ENCODE data around the gene ZBTB20.

The ZBTB20 gene

DNA sequence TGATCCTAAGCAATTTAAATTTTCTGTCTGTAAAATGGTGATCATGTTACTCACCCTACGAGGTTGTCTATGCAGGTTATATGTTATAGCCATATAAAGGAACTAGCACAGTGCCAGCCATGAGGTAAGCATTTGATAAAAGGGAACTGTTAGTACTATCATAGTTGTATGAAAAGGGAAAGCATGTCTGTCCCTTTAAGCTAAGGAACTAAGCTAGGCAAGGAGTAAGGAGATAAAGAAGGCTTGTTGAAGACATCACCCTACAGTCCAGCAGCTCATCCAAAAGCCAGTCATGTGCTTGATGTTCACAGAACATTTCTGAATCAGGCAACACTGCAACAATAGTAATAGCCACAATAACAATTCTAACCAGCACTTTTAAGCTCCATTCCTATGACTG, 243.9 kb downstream of the ZBTB20 start:
- peak; percentile 2 for DNase-seq

DNA sequence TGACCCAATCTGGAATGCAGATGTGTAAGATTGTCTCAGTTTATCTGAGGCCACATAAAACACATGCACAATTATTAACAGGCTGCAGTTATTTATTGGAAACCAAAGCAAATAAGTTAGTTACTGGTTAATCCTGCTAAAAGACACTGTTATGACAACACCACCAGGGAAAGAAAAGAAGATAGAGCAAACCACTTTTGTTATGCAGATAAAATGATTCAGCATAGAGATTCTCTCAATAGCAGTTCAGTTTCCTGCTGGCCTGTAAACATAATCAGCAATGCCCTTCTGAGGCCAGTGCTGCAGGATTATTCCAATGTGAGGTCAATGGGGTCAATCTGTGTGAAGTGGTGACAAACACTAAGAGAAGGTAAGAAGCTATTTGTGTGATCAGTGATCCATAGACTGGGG, 244.4 kb downstream of the ZBTB20 start:
- DNase-seq, result no peak

DNA sequence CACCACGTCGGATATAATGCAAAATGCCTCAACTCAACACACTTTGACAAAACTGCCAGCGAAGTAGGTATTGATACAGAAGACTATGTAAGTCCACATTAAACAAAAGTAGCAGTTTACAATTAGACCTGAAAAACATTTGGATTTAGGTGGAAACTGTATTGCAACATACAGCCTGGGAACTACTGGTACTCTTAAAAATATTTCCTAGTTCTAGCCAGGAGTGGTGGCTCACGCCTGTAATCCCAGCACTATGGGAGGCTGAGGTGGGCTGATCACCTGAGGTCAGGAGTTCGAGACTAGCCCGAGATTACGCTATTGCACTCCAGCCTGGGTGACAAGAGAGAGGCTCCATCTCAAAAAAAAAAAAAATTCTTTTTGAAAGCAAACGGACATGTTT, 246.2 kb downstream of the ZBTB20 start:
- no peak for DNase-seq

DNA sequence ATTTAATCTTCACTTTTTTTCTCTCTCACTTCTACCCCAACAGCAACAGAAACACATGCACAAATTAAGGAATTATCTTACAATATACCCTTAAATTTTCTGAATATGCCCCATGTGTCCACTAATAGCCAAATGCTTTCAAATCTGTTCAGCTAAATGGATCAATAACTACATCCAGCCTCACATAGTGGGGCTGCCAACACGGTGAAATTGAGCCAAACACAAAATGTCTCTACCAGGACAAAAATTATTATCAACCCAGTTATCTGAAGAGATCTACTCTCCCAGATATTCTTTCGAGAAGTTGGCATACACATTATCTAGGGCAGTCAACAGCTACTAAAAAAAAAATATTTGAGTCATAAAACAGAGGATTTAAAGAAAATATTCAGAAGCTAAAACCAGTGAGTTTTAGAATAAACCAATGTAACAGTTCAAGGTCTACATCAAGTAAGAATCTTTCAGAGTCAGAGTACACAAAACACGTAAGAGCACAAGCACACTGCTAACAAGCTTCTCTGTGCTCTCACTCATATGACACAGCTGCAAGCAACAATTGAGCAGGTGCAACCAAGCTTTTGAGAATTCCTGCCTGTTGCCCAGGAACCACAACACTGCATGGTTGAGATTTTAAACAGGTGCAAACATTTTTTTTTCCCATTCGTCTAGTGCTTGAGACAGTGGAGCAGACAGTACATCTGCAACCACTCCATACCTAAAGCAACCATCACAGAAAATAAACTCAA, 247.7 kb downstream of the ZBTB20 start:
- no peak for DNase-seq

DNA sequence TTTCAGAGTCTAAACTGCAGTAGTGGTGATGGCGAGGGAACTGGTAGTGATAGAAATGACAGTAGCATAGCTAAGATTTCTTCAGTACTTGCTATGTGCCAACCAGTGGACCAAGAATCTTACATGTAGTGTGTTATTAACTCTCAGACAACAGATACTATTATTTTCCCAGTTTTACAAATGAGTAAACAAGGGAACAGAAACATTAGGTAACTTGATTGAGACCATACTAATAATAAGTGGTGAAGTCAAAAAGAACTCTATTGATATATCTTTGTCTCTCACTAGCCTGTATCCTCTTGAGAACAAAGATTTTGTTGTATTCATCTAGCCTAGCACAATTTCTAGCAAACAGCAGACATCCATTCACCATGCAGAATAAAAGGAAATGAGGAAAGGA, 250.1 kb downstream of the ZBTB20 start:
- no peak for DNase-seq

DNA sequence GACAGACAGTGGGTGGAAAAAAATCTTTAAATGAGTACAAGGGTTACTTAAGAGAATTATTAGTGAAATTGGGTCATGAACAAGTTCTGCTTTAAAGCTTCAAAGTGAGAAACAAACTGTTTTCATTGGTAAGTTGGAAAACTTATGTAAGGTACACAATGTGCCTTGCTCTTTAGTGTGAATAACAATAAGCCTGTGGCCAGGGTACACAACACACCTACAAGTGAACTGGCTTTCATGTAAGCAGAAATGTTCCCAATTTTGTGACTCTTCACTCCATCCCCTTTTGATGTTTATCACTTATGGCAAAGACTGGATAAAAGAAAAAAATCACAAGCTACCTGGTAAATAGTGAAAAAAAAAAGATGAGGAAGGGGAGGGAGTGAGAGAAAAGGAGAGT, 253.7 kb downstream of the ZBTB20 start:
- DNase-seq, result no peak

DNA sequence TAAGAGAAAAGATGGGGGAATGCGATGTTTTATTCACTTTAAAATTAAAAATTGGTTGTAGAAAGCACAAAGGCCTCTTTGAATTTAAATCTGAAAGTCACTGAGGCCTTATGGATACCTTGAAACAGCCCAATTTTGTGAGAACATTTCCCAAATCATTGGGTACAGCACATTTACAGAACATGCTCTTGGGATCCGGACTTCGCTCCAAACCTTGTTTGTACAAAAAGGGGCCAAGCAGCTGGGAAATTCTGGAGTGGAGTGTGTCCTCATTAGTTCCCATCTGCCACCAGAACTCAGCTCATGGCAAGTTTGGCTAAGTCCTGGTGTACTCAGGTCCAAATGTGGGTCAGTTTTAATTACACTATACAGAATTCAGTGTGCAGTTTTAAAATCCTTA, 254.2 kb downstream of the ZBTB20 start:
- DNase-seq, result no peak

DNA sequence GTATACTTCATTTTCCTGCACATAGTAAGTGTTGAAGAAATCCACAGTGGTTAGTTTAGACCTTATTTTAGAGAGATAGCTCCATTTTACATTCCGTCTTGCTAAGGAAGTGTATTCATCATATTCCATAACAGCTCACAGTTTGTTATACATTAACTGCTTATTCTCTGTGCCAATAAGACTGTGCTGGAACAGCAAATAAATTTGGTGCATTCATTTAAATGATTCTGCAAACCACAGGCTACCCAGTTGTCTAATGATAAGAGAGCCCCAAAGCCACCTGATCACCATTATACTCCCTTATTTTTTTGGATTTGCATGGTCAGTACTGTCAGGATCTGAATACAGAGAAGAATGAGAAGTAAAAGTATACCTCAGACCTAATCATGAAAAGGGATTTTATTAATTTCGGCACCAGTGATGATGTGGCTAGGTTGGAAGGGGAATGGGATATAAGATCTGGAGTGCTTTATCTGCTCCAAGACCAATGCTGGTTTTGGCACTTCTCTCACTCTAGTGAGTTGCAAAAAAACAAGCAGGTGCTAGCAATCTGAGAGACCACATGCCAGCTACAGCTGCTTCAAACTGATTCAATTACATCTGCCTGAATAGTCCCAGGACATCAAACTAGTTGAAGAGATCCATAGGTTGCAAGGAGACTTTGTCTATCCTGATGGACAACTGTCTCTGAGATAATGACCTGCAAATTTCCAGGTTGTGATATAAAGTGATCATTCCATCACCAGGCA, 254.8 kb downstream of the ZBTB20 start:
- DNase-seq, result no peak

DNA sequence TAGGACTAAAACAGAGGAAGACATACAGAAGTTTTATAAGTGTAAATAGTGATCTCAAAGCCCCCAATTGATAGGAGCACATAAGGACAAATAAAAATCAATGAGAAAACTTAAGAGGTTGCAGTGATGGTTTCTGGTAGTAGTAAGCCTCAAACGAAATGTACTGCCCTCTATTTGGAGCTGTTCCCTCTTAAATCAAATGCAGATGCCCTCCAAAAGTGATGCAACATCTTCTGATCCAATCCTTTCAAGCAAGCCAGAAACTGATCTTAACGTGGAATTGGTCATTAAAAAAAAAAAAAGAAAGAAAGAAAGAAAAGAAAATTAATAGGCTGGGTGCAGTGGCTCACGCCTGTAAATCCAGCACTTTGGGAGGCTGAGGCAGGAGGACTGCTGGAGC, 259.3 kb downstream of the ZBTB20 start:
- no peak for DNase-seq

DNA sequence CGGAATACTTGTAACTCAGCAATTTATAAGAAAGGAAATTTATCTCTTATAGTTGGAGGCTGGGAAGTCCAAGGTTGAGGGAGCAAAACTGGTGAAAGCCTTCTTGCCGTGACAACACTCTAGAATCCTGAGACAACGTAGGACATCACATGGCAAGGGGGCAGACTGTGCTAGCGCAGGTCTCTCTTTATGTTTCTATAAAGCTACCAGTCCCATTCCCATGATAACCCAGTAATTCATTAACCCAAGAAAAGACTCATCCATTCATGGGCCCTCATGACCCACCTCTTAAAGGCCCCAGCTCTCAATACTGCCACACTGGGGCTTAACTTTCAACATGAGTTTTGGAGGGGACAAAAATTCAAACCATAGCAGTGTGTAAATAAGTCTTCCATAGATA, 260.2 kb downstream of the ZBTB20 start:
- no peak for DNase-seq

DNA sequence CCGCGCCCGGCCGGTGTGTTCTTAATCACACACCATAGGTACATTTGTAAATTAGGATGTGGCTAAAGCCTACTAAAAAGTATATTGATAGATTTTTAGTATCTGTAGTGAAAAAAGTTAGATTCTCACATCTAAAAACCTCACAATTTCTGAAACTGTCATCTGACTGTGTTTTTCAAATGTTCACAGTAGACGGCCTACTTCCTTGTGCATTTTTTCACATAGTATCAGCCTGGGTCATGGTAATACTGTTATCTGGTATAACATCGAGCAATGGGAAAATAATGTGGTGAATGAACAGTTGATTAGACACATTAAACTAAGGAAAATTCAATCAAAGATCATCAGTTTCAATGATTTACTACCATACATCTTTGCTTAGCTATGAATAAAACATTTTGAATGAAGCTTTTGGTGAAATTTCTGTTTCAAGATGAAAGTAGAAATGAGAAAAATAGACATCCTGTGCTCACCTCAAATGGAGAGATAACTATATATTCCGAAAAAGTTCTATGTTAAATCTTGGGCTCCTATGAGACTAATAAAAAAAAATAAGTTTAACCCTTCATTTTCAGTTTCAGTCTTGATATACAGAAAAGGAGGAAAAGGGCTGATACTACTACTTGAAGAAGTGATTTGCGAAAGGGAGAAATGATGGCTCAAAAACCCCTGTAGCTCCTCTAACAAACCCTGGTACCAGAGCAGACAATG, 262.7 kb downstream of the ZBTB20 start:
- DNase-seq, result no peak

DNA sequence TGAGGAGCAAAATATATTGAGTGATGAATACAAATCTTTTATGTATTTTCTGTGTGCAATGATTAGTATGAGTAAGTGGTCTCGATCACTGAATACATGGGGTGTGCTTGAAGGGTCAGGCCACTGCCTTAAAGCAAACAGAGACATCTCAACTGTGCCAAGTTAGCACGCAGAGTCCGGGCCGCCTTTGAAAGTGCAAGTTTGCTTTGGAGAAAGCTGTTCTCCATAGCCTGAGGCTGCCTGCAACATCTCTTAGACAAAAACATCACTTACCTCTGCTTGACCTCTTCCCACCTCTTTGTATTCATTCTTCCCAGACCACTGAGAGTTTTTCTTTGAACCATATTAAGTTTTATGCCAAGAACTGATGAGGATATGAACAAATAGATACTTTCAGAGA, 267.0 kb downstream of the ZBTB20 start:
- no peak for DNase-seq

DNA sequence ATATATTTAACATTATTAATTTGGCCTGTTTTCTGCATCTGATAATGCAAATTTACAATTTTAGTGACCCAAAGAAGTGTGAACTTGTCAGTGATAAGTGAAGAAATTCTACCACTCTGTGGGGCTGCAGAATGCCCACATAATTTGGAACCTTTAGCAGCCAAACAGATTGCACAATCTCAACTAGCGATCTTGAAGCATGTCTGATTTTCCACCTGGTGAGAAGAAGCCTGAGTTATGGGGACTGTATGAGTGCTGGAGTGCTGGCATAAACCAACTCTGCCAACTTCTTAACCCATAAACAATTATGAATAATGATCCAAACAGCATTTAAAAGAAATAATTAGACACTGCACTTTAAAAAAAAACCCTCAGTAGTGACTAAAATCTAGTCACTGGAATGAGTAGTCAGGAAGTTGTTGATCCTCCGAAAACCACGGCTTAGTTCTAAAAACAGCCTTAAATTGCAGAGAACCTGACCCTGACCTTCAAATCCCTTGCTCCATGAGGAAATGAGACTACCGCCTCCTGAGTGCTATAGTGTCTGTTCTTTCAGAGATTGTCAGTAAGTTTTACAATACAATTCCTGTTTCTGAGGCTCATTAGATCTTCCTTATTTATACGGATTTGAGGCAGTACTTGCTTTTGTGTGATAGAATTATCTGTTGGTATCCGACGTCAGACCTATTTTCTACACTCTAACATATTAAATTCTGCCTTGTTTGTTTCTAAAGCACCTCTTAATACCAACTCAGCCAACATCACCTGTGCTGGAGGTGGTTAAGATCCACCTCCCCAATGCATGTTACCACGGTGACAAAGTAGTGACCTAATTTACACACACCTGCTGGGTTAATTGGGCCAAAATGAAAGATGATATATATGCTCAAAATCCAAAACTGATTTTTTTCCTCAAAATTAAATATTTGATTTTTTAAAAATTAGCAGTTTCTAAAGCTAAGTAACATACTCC, 267.7 kb downstream of the ZBTB20 start:
- DNase-seq, result no peak

DNA sequence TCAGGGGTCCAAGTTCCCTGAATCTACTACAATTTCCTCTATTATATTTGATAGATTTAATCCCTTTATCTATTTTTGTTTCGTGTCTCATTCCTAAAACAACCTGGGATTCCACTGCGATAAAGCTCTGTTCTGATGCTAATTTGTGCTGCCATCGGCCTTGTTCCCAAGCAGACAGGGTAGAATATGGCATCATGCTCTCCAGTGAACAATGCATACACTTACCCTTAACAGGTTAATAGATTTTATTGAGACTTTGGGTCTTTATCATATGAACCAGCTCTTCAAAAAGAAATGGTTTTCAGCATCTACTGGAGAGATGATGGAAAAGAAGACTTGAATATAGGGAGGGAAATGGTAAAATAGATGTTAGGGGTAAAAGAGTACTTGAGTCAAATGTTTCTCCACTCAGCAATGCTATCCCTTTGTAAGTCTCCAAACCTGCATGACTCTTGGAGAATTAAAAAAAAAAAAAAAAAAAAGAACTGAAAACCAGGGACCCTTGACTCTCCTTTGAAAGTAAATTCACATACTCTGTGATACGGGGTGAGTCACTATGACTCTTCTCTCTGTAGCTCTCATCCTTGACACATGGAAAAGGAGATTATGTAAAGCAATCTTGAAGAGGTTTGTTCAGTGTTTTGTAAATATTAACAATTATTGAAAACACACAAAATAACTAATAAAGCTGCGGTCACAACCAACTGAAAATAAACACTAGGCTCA, 268.8 kb downstream of the ZBTB20 start:
- DNase-seq, result no peak

DNA sequence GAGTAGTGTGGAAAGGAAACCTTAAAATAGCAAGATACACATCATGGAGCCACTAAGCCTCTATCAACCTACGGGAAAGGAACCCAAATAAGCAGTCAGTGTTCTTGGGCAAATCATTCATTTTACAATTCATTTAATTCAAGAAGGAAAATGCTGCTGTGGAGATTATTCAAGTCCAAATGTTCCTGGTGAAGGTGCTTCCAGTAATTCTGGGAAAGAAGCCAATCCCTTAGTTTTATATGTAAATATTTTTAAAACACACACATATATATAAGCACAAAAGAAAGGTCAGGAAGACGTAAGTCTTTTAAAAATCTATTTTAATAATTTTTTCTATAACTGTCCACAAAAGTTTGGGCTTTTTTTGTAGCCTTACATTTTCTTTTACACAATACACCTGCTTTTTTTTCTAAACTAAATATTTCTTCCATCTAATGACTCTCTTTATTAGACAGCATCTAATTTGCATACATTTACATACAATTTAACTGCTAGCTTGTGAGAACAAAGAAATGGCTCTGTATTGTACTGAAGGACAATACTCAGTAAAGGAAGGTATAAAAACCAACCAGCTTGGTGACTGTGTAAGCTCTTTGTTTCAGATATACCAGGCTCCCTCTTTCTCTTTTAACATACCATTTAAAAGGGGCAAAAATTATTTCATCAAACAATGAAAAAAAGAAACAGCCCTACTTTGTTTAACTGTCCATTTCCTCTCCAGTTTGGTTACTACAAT, 269.5 kb downstream of the ZBTB20 start:
- no peak for DNase-seq

DNA sequence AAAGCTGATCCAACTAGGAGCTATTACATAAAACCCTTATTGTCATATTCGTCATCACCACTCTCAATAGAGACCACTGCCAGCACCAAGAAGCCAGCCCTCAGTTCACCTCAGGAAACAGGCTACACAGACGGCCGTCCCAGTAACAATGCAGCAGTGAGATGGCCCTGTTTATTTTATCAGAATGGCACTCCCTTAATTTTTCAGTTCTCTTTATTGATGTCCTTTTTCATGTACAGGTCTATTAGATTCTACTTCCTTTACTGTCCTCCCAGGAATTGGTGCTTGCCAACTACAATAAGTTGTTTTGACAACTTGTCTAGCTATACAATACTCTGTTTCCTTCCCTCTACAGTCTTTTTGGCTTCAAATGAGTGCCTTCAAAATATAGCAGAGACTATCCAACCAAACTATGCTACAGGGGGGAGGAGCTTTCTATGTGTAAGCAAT, 272.5 kb downstream of the ZBTB20 start:
- DNase-seq, result no peak

DNA sequence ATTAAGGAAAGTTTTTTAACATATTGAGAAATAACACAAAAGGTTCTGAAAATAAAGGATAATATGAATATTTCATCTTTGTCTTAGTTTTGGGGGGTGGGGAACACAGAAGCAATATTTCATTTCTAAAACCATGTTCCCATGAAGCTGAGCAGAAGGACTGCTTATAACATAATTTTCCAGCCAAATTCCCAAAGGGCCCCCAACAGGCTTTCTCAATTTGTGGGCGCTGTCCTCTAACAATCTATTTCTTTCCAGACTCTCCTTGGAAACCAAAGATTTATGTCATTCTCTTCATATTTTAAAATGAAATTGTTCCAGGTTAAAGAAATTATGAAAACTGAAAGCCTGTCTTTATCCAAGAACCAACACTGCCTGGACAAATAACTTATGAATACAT, 273.5 kb downstream of the ZBTB20 start:
- no peak for DNase-seq

DNA sequence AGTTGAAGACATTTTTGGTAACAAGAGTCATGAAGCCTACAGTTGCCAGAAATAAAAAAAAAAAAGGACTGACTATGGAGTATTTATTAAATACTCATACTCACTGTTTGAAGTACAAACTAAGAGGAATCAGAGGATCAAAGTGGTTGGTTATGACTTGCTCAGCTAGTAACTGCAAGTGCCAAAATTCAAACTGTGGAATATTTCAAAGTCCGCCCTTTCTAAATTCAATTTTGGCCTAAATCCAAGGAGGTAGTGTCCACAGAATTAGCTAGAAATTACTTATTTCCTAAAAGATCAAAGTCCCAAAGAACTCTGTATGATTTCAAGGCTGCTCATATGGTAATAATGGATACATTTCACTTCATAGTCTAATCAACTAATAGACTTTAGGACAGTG, 274.5 kb downstream of the ZBTB20 start:
- no peak for DNase-seq

DNA sequence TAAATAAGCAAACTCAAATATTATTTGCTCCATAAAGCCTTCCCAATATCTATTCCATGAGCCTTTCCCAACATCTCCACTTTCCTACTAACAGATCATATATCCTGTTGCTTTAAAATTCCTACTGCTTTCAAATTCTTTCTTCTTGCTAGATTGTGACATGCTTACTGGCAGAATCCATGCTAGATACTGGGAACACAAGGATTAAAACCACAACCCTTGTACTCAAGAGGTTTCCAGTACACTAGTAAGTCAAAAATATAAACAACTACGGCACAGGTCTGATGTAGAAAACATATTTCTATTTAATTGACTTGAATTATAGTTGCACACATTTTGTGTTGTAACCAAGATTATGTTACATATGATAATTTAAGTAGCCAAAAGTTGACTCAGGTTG, 275.0 kb downstream of the ZBTB20 start:
- no peak for DNase-seq

DNA sequence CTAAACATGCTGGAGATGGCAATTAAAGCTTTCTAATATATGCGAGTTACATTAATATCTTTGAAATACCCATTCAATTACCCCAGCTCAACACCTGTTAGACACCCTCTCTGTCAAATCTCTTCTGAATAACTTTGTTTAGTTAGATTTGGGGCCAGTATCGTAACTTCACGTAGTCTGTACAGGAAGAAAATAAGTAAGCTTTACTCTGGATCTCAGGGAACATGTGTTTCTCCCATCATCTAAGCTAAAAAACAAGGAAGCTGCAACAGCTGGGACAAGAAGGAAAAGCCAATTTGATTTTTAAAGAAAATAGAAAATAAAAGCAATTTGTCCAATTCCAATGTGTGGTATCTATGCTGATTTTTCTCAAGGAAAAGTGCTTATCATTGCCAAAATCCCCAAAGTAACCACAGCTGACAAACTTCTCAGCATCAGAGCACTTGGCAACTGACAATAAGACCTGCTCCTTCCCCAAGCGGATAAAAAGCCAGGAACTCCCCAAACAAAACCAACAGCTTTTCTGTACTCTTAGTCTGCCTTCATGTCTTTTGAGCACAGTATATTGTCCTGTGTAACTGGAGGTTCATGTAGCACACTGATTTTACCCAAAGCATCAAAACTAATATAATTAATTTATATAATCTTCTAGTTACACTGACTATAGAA, 279.1 kb downstream of the ZBTB20 start:
- DNase-seq, result no peak

DNA sequence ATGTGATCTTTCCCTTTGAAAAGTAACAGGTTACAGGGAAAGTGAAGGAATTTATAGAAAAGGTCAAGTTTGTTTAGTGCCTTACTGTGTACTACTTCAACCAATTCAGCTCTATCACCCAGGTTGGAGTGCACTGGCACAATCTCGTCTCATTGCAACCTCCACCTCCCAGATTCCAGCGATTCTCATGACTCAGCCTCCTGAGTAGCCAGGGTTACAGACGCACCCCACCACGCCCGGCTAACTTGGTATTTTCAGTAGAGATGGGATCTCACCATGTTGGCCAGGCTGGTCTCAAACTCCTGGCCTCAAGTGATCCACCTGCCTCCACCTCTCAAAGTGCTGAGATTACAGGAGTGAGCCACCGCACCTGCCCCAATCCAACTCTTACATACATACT, 279.7 kb downstream of the ZBTB20 start:
- no peak for DNase-seq

All from CD4-positive, alpha-beta T cell treated with Interleukin-17A for 1 hour (primary cell).